ENCODE results near the gene CLCF1. TPM values are rescaled to one million over a fixed set of nuclear protein-coding genes. Genes with fewer than 3 reads are reported as not detected.

CLCF1 gene
- total and polyA plus RNA-seq, 5 donors from 2014 or later, result 0.10 to 3.0 (median 0.42) TPM

DNA sequence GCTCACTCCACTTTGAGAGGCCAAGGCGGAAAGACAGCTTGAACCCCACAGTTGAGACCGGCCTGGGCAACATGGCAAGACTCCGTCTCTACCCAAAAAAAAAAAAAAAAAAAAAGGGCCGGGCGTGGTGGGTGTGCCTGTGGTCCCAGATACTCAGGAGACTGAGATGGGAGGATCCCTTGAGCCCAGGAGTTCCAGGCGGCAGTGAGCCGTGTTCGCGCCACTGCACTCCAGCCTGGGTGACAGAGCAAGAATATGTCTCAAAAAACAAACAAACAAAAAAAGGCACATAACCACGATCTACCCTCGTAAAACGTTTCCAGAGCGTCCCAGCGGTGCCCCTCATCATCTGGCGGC, 17.5 kb upstream of the CLCF1 start:
- Mint-ChIP-seq H3K36me3 (peaks cover 3% of the 10 kb centered on the region), H3K4me3 (peak overlapping the region; percentile 68 to 92 (median 89)), H3K27me3 (no peaks in the 10 kb centered on the region), H3K9me3 (no peaks in the 10 kb centered on the region), H3K4me1 (peaks cover 0 to 44% (median 14%) of the 10 kb centered on the region in 4 donors), H3K27ac (peak overlapping the region; percentile 26 to 83 (median 82))
- H3K4me1 ChIP-seq (ENCODE audit: control insufficient read depth, insufficient read depth, low read length, poor library complexity, severe bottlenecking), result peaks cover 20% of the 10 kb centered on the region
- no peaks in the 10 kb centered on the region for H3K27me3 ChIP-seq (ENCODE audit: control insufficient read depth, insufficient read depth, low read length)
- peak overlapping the region; percentile 78 for H3K4me3 ChIP-seq (ENCODE audit: low read depth, low read length)
- peak overlapping the region; percentile 72 for H3K27ac ChIP-seq (ENCODE audit: insufficient read depth, low read length, poor library complexity, severe bottlenecking)
- no peak for DNase-seq
- H3K36me3 ChIP-seq (ENCODE audit: control insufficient read depth, insufficient read depth, low read length), result peaks cover 3% of the 10 kb centered on the region
- ATAC-seq (ENCODE audit: low read depth in 2 of 2), result no peak
- no peaks in the 10 kb centered on the region for H3K9me3 ChIP-seq (ENCODE audit: control insufficient read depth in 2 of 2, low read length in 2 of 2)

DNA sequence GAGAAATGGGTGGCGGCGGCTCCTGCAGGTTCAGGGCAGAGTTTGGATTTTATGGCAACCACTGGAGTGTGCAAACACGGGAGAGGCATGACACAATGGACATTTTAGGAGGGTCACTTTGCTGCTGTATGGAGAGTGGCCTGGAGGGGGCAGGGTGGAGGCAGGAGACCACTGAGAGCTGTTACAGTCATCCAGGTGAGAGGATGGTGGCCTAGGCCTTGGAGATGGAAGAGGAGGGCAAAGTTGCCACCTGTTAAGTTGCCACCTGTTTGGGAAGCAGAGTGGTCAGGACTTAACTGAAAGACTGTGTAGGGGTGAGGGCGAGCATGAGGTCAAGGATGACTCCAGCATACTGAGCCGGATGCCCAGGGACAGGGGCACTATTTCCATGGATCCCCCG, 16.1 kb upstream of the CLCF1 start:
- peaks cover 20% of the 10 kb centered on the region for H3K4me1 ChIP-seq (ENCODE audit: control insufficient read depth, insufficient read depth, low read length, poor library complexity, severe bottlenecking)
- Mint-ChIP-seq H3K4me1 (peaks cover 0 to 43% (median 14%) of the 10 kb centered on the region in 4 donors), H3K4me3 (peak overlapping the region; percentile 80 to 91 (median 85)), H3K36me3 (peaks cover 3% of the 10 kb centered on the region), H3K27me3 (peaks cover 8% of the 10 kb centered on the region), H3K27ac (peak overlapping the region; percentile 13 to 99 (median 83)), H3K9me3 (no peaks in the 10 kb centered on the region)
- peak; percentile 38 to 47 for ATAC-seq (ENCODE audit: low read depth in 2 of 2)
- no peak overlapping the region for H3K4me3 ChIP-seq (ENCODE audit: low read depth, low read length)
- no peaks in the 10 kb centered on the region for H3K9me3 ChIP-seq (ENCODE audit: control insufficient read depth in 2 of 2, low read length in 2 of 2)
- H3K36me3 ChIP-seq (ENCODE audit: control insufficient read depth, insufficient read depth, low read length), result peaks cover 3% of the 10 kb centered on the region
- H3K27me3 ChIP-seq (ENCODE audit: control insufficient read depth, insufficient read depth, low read length), result no peaks in the 10 kb centered on the region
- DNase-seq, result peak in 2 of 3 donors; percentile 55 to 64
- no peak overlapping the region for H3K27ac ChIP-seq (ENCODE audit: insufficient read depth, low read length, poor library complexity, severe bottlenecking)

GRCh38 chr11:67387518-67387917, 14.1 kb upstream of the CLCF1 start:
- DNase-seq (no peak), ATAC-seq (ENCODE audit: low read depth in 2 of 2) (no peak)
- Mint-ChIP-seq H3K27me3 (peaks cover 15% of the 10 kb centered on the region), H3K4me1 (peaks cover 0 to 32% (median 12%) of the 10 kb centered on the region in 4 donors), H3K4me3 (no peak overlapping the region), H3K9me3 (no peaks in the 10 kb centered on the region), H3K36me3 (peaks cover 3% of the 10 kb centered on the region), H3K27ac (no peak overlapping the region)
- Histone ChIP-seq H3K4me3 (ENCODE audit: low read depth, low read length) (no peak overlapping the region), H3K4me1 (ENCODE audit: control insufficient read depth, insufficient read depth, low read length, poor library complexity, severe bottlenecking) (peaks cover 14% of the 10 kb centered on the region), H3K27ac (ENCODE audit: insufficient read depth, low read length, poor library complexity, severe bottlenecking) (no peak overlapping the region), H3K27me3 (ENCODE audit: control insufficient read depth, insufficient read depth, low read length) (no peaks in the 10 kb centered on the region), H3K9me3 (ENCODE audit: control insufficient read depth in 2 of 2, low read length in 2 of 2) (no peaks in the 10 kb centered on the region), H3K36me3 (ENCODE audit: control insufficient read depth, insufficient read depth, low read length) (no peaks in the 10 kb centered on the region)

- Histone ChIP-seq H3K4me3 (ENCODE audit: low read depth, low read length) (no peak overlapping the region), H3K27me3 (ENCODE audit: control insufficient read depth, insufficient read depth, low read length) (no peaks in the 10 kb centered on the region), H3K4me1 (ENCODE audit: control insufficient read depth, insufficient read depth, low read length, poor library complexity, severe bottlenecking) (peaks cover 10% of the 10 kb centered on the region), H3K27ac (ENCODE audit: insufficient read depth, low read length, poor library complexity, severe bottlenecking) (no peak overlapping the region), H3K36me3 (ENCODE audit: control insufficient read depth, insufficient read depth, low read length) (no peaks in the 10 kb centered on the region), H3K9me3 (ENCODE audit: control insufficient read depth in 2 of 2, low read length in 2 of 2) (no peaks in the 10 kb centered on the region)
- H3K27me3 Mint-ChIP-seq, result peaks cover 18% of the 10 kb centered on the region
- no peaks in the 10 kb centered on the region for H3K9me3 Mint-ChIP-seq
- no peak for DNase-seq
- H3K4me1 Mint-ChIP-seq, result peaks cover 0 to 31% (median 14%) of the 10 kb centered on the region in 4 donors
- H3K4me3 Mint-ChIP-seq, result no peak overlapping the region
- H3K36me3 Mint-ChIP-seq, result peaks cover 3% of the 10 kb centered on the region
- ATAC-seq (ENCODE audit: low read depth in 2 of 2), result no peak
- H3K27ac Mint-ChIP-seq, result no peak overlapping the region
Observed at GRCh38 chr11:67387069-67387468, 13.7 kb upstream of the CLCF1 start.

DNA sequence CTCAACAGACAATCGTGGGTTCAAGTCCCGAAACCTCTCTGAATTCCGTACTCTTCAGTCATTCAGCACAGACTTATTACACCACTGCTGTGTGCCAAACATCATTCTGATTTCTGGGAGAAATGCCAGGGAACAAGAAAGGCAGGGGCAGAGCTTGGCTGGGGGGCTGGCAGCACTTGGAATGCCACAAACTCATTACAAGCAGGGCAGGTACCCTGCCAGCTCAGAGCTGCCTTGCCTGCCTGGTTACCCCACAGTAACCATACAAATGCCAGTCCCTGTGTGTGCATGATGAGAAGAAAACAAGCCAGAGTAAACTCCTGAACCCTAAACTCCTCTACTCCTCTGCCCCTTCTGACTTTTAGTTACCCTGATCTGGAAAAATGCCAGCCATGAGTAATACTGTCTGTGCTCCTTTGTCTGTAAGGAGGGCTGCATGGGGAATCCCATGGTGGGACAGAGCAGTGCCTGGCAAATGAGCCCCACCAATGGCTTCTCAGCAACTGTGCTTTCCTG, 11.5 kb upstream of the CLCF1 start:
- no peaks in the 10 kb centered on the region for H3K27me3 ChIP-seq (ENCODE audit: control insufficient read depth, insufficient read depth, low read length)
- Mint-ChIP-seq H3K36me3 (peaks cover 3% of the 10 kb centered on the region), H3K4me1 (peaks cover 0 to 22% (median 11%) of the 10 kb centered on the region in 4 donors), H3K9me3 (no peaks in the 10 kb centered on the region), H3K27me3 (peaks cover 18% of the 10 kb centered on the region), H3K4me3 (no peak overlapping the region), H3K27ac (no peak overlapping the region)
- H3K27ac ChIP-seq (ENCODE audit: insufficient read depth, low read length, poor library complexity, severe bottlenecking), result no peak overlapping the region
- no peaks in the 10 kb centered on the region for H3K9me3 ChIP-seq (ENCODE audit: control insufficient read depth in 2 of 2, low read length in 2 of 2)
- no peak for DNase-seq
- H3K36me3 ChIP-seq (ENCODE audit: control insufficient read depth, insufficient read depth, low read length), result no peaks in the 10 kb centered on the region
- H3K4me3 ChIP-seq (ENCODE audit: low read depth, low read length), result no peak overlapping the region
- no peak for ATAC-seq (ENCODE audit: low read depth in 2 of 2)
- no peaks in the 10 kb centered on the region for H3K4me1 ChIP-seq (ENCODE audit: control insufficient read depth, insufficient read depth, low read length, poor library complexity, severe bottlenecking)

DNA sequence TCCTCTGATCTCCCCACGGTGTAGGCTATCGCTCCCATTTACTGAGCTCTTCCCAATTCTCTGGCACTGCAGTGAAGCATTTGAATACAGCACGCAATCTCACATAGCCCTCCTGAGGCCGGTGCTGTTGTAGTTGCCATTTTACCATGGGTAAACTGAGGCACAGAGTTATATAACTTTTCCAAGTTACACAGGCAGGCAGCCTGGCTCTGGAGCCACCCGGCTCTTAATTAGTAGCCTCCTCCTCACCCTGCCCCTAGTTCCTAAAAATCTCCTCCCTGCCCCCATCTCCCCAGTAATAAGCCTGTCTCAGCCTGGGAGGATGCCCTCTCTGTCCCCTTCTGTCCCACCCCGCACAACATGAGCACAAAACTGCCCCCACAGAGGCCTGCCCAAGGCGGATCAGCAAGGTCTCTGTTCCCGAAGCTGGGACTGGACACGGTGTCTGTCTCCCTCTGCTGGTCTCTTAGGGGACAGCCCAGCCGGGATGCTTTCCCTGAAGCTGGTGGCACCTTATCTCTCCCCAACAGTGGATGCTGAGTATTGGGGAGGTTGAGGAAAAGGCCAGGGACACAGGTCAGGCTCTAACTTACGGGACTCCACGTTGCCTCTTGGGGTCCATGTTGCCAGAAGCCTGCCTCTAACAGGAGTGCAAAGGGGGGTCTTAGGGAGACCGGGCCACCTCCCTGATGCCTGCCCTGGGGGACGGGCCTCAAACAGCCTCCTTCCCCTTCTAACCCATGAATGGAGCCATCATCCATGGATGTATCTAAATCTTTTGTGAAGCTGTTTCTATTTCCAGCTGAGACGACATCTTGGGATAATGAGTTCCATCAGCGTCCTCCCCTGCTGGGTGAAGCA, 9.1 kb upstream of the CLCF1 start:
- Mint-ChIP-seq H3K9me3 (no peaks in the 10 kb centered on the region), H3K4me1 (peaks cover 0 to 10% (median 4%) of the 10 kb centered on the region in 4 donors), H3K4me3 (peak overlapping the region in 1 of 4 donors; percentile 23), H3K36me3 (no peaks in the 10 kb centered on the region), H3K27me3 (peaks cover 23% of the 10 kb centered on the region), H3K27ac (peak overlapping the region; percentile 34 to 66 (median 59))
- DNase-seq (peak; percentile 74 to 83 (median 83)), ATAC-seq (ENCODE audit: low read depth in 2 of 2) (peak; percentile 82 to 90)
- Histone ChIP-seq H3K9me3 (ENCODE audit: control insufficient read depth in 2 of 2, low read length in 2 of 2) (no peaks in the 10 kb centered on the region), H3K27ac (ENCODE audit: insufficient read depth, low read length, poor library complexity, severe bottlenecking) (no peak overlapping the region), H3K36me3 (ENCODE audit: control insufficient read depth, insufficient read depth, low read length) (no peaks in the 10 kb centered on the region), H3K27me3 (ENCODE audit: control insufficient read depth, insufficient read depth, low read length) (no peaks in the 10 kb centered on the region), H3K4me1 (ENCODE audit: control insufficient read depth, insufficient read depth, low read length, poor library complexity, severe bottlenecking) (no peaks in the 10 kb centered on the region), H3K4me3 (ENCODE audit: low read depth, low read length) (no peak overlapping the region)

GRCh38 chr11:67381244-67381972, 8.0 kb upstream of the CLCF1 start:
- Mint-ChIP-seq H3K4me1 (peaks cover 0 to 9% (median 4%) of the 10 kb centered on the region in 4 donors), H3K27ac (peak overlapping the region in 1 of 3 donors; percentile 17), H3K27me3 (peaks cover 27% of the 10 kb centered on the region), H3K36me3 (no peaks in the 10 kb centered on the region), H3K9me3 (no peaks in the 10 kb centered on the region), H3K4me3 (no peak overlapping the region)
- no peak overlapping the region for H3K27ac ChIP-seq (ENCODE audit: insufficient read depth, low read length, poor library complexity, severe bottlenecking)
- no peaks in the 10 kb centered on the region for H3K9me3 ChIP-seq (ENCODE audit: control insufficient read depth in 2 of 2, low read length in 2 of 2)
- no peaks in the 10 kb centered on the region for H3K4me1 ChIP-seq (ENCODE audit: control insufficient read depth, insufficient read depth, low read length, poor library complexity, severe bottlenecking)
- H3K36me3 ChIP-seq (ENCODE audit: control insufficient read depth, insufficient read depth, low read length), result no peaks in the 10 kb centered on the region
- DNase-seq (no peak), ATAC-seq (ENCODE audit: low read depth in 2 of 2) (no peak)
- H3K27me3 ChIP-seq (ENCODE audit: control insufficient read depth, insufficient read depth, low read length), result no peaks in the 10 kb centered on the region
- no peak overlapping the region for H3K4me3 ChIP-seq (ENCODE audit: low read depth, low read length)
